HG03196 (cell line): ENCODE data around the gene PSG1.
"Not testable (repeated sequence)": the region's sequence is repeated elsewhere in the genome, so short reads cannot be mapped to it uniquely, and the experiment has no call there.

Experiments used
- ATAC-seq: cut with Tn5 transposase; IDR thresholded peaks from one replicate; pipeline ENCODE4 v1.9.1; 2021; ENCODE audit not compliant: unreplicated experiment

Gene PSG1

GRCh38 chr19:42831221-42832019 lies 48.1 kb downstream of the PSG1 start:
- ATAC-seq = no peak

- ATAC-seq = not testable (repeated sequence)
These were observed 58.1 kb downstream of the PSG1 start for GRCh38 chr19:42821306-42821977.

GRCh38 chr19:42819960-42820650 lies 59.4 kb downstream of the PSG1 start:
- ATAC-seq = not testable (repeated sequence)

- ATAC-seq = no peak
These were observed 62.6 kb downstream of the PSG1 start for GRCh38 chr19:42816894-42817293.
